OCI-LY7 (cell line): ENCODE results near the gene RPGRIP1L.

ENCODE experiments used
- CTCF ChIP-seq: fragments of 200-600 bp; sonication (generic); conservative IDR thresholded peaks from 2 replicates; pipeline ENCODE4 v1.5.1; 2014; ENCODE audit warnings: mild to moderate bottlenecking, antibody characterized with exemption, low read length, moderate library complexity, mixed read lengths
- EZH2phosphoT487 ChIP-seq: fragments of 200-600 bp; sonication (generic); IDR thresholded peaks from 2 replicates; pipeline ENCODE4 v1.6.1; 2018; ENCODE audit warnings: low read depth, borderline replicate concordance, mild to moderate bottlenecking, mixed run types, antibody characterized with exemption, low read length, moderate library complexity, mixed read lengths

- TF ChIP-seq CTCF (no peak), EZH2phosphoT487 (no peak)
Observed at GRCh38 chr16:53692146-53692545, 11.5 kb downstream of the RPGRIP1L start.
